Measurements from ENCODE around the gene APH1B.

DNA sequence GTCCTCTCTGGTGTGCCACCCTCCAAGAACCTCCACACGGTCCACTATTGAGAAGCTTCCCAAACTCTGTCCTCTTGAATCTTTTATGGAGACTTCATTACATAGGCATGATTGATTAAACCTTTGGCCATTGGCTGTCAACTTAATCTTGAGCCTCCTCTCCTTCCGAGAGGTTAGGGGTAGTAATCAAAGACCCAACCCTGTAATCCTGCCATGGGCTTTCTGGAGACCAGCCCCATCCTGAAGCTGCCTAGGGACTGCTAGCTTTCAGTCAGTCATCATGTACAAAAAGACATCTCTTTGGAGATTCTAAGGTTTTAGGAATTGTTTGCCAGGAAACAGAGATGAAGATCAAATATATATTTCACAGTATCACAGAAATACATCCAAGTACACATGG, 37.0 kb downstream of the APH1B start:
- TF ChIP-seq TEAD4 (IDR thresholded peaks at IDR 0.05) (no peak), REST (IDR thresholded peaks at IDR 0.05; ENCODE audit: low read depth) (no peak), TCF12 (IDR thresholded peaks at IDR 0.05; ENCODE audit: low read depth) (no peak), CREB1 (IDR thresholded peaks at IDR 0.05; ENCODE audit: low read depth) (no peak), USF1 (IDR thresholded peaks at IDR 0.05) (no peak), RAD21 (IDR thresholded peaks at IDR 0.05; ENCODE audit: low read depth) (no peak)
- TF ChIP-seq, protein P1, sequence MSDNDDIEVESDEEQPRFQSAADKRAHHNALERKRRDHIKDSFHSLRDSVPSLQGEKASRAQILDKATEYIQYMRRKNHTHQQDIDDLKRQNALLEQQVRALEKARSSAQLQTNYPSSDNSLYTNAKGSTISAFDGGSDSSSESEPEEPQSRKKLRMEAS (IDR thresholded peaks at IDR 0.05), result no peak

Measured in Ishikawa (cell line).